HCT116 (cell line): Measurements from ENCODE around the gene IL1RN. TPM values are rescaled to one million over a fixed set of nuclear protein-coding genes. Genes with fewer than 3 reads are reported as not detected.

Experiments
- ATAC-seq: fragments of 200-7000 bp; cut with Tn5 transposase; 2 replicates; pipeline ENCODE4 v1.9.1; 2020; ENCODE audit warnings: mild to moderate bottlenecking, moderate library complexity
- BruUV-seq: library from RNA; stranded (reverse); fragments of 400-500 nt; replicated peaks from 2 replicates; lab custom pipeline; 2021; lab: Mats Ljungman, UMichigan
- CTCF ChIA-PET: fragments of 300-600 bp; sonication (Branson Sonifier 250); formaldehyde crosslinking; loops from one replicate; lab custom pipeline; 2021; ENCODE audit warnings: antibody characterized with exemption; lab: Charles Lee
- POLR2A ChIA-PET: fragments of 300-600, 350-600 bp; sonication (Branson Sonifier 250); formaldehyde crosslinking; loops from one replicate; lab custom pipeline; 2021; ENCODE audit warnings: antibody characterized with exemption; lab: Charles Lee
- RAD21 ChIA-PET, 2 experiments: fragments of 300-600 bp; sonication (Branson Sonifier 250); formaldehyde crosslinking; loops; one replicate each; lab custom pipeline; 2023; ENCODE audit warnings: low total read pairs in 2 of 2; ENCODE audit not compliant: uncharacterized antibody in 2 of 2, unreplicated experiment in 2 of 2, low non-redundant PET in 1 of 2; lab: Charles Lee
- DNase-seq: peaks from one replicate; pipeline ENCODE4 v3.0.0-alpha.2; 2010; ENCODE audit warnings: low read depth, low spot score
- H2AFZ ChIP-seq: fragments of 200-600 bp; shearing (Covaris generic), sonication (generic); 2 replicates; pipeline ENCODE4 v1.6.1; 2017; ENCODE audit warnings: low read depth, mixed run types, mixed read lengths, antibody characterized with exemption, low read length; ENCODE audit not compliant: poor library complexity, severe bottlenecking
- H3K27ac ChIP-seq: 2 replicates; pipeline ENCODE4 v1.5.1; 2012; ENCODE audit warnings: low read depth, low read length
- H3K27me3 ChIP-seq: fragments of 200-600 bp; sonication (generic); 2 replicates; pipeline ENCODE4 v1.6.1; 2016; ENCODE audit warnings: mixed run types, low read length, mixed read lengths; ENCODE audit not compliant: insufficient read depth
- H3K36me3 ChIP-seq, 2 experiments: fragments of 200-500 bp in 1 of 2; fragments of 200-600 bp in 1 of 2; sonication (Bioruptor generic) in 1 of 2; sonication (generic) in 1 of 2; 2 replicates each; pipeline versions ENCODE4 v1.5.1 to v1.6.1; 2014 to 2016; ENCODE audit warnings: low read length in 2 of 2, inconsistent platforms in 1 of 2, mixed read lengths in 1 of 2, mixed run types in 1 of 2; ENCODE audit not compliant: insufficient read depth in 2 of 2, control insufficient read depth in 1 of 2
- H3K4me1 ChIP-seq, 2 experiments: fragments of 200-600 bp in 1 of 2; sonication (generic) in 1 of 2; 2 replicates each; pipeline versions ENCODE4 v1.5.1 to v1.6.1; 2012 to 2017; ENCODE audit warnings: low read length in 2 of 2, inconsistent platforms in 1 of 2, mild to moderate bottlenecking in 1 of 2, mixed read lengths in 1 of 2, mixed run types in 1 of 2, moderate library complexity in 1 of 2; ENCODE audit not compliant: insufficient read depth in 2 of 2, control insufficient read depth in 1 of 2
- H3K4me2 ChIP-seq: fragments of 200-600 bp; sonication (generic); 2 replicates; pipeline ENCODE4 v1.6.1; 2017; ENCODE audit warnings: mixed run types, low read length, mixed read lengths
- H3K4me3 ChIP-seq, 2 experiments: fragments of 200-600 bp in 1 of 2; sonication (generic) in 1 of 2; replicated peaks in 1 of 2; 2 replicates each; pipeline ENCODE4 v1.5.1; 2011 to 2016; ENCODE audit warnings: low read length in 2 of 2, control low read depth in 1 of 2, low read depth in 1 of 2, mild to moderate bottlenecking in 1 of 2, mixed read lengths in 1 of 2, mixed run types in 1 of 2
- H3K79me2 ChIP-seq: fragments of 200-600 bp; sonication (generic); 2 replicates; pipeline ENCODE4 v1.6.1; 2017; ENCODE audit warnings: mild to moderate bottlenecking, mixed run types, low read length, moderate library complexity, mixed read lengths; ENCODE audit not compliant: insufficient read depth
- H3K9ac ChIP-seq: fragments of 200-600 bp; sonication (generic); 2 replicates; pipeline ENCODE4 v1.6.1; 2016; ENCODE audit warnings: low read length, mixed read lengths
- H3K9me2 ChIP-seq: fragments of 200-600 bp; sonication (generic), shearing (Covaris generic); 2 replicates; pipeline ENCODE4 v1.6.1; 2017; ENCODE audit warnings: mixed run types, mild to moderate bottlenecking, moderate library complexity; ENCODE audit not compliant: insufficient read depth
- H3K9me3 ChIP-seq, 2 experiments: fragments of 200-500 bp in 1 of 2; fragments of 200-600 bp in 1 of 2; sonication (Bioruptor generic) in 1 of 2; sonication (generic) in 1 of 2; 2 replicates each; pipeline ENCODE4 v1.6.1; 2014 to 2017; ENCODE audit warnings: low read length in 2 of 2, mixed read lengths in 2 of 2, inconsistent platforms in 1 of 2, low read depth in 1 of 2, mild to moderate bottlenecking in 1 of 2, mixed run types in 1 of 2, moderate library complexity in 1 of 2; ENCODE audit not compliant: control insufficient read depth in 1 of 2, insufficient read depth in 1 of 2
- H4K20me1 ChIP-seq: fragments of 200-600 bp; sonication (generic), shearing (Covaris generic); 2 replicates; pipeline ENCODE4 v1.6.1; 2017; ENCODE audit warnings: mixed run types, mild to moderate bottlenecking, moderate library complexity; ENCODE audit not compliant: insufficient read depth
- CEBPB ChIP-seq: IDR thresholded peaks from 2 replicates; pipeline ENCODE4 v1.6.1; 2012; ENCODE audit warnings: low read depth
- ELF1 ChIP-seq: IDR thresholded peaks from 2 replicates; pipeline ENCODE4 v1.6.1; 2012; ENCODE audit warnings: low read depth, borderline replicate concordance
- FOSL1 ChIP-seq: IDR thresholded peaks from 2 replicates; pipeline ENCODE4 v1.6.1; 2012; ENCODE audit warnings: low read depth
- POLR2A ChIP-seq: IDR thresholded peaks from 2 replicates; pipeline ENCODE4 v1.7.0; 2011; ENCODE audit warnings: borderline replicate concordance; ENCODE audit not compliant: insufficient read depth, insufficient read length; ENCODE audit errors: extremely low read depth
- RAD21 ChIP-seq: IDR thresholded peaks from 2 replicates; pipeline ENCODE4 v1.6.1; 2012; ENCODE audit warnings: low read depth, mild to moderate bottlenecking
- SP1 ChIP-seq: IDR thresholded peaks from 2 replicates; pipeline ENCODE4 v1.6.1; 2012; ENCODE audit warnings: low read depth
- YY1 ChIP-seq: IDR thresholded peaks from 2 replicates; pipeline ENCODE4 v1.6.1; 2011; ENCODE audit warnings: low read length, low read depth, moderate library complexity, mild to moderate bottlenecking; ENCODE audit not compliant: insufficient replicate concordance; ENCODE audit errors: extremely low read depth
- ZFX ChIP-seq: fragments of 450-650 bp; IDR thresholded peaks from 2 replicates; pipeline ENCODE4 v1.6.1; 2017
- ZNF274 ChIP-seq: fragments of 200-500 bp; sonication (Bioruptor generic); IDR thresholded peaks from 2 replicates; pipeline ENCODE4 v1.6.1; 2014; ENCODE audit warnings: mild to moderate bottlenecking, low read depth, low read length, inconsistent platforms
- intact Hi-C: fragments of 100-400 bp; cut with micrococcal nuclease; formaldehyde crosslinking; loops from 2 replicates; pipeline ENCODE4 v1.10.0; 2022
- total RNA-seq: library from RNA; stranded (reverse); gene quantifications from one replicate; pipeline ENCODE4 v1.2.1, GENCODE V29; 2021; ENCODE audit not compliant: unreplicated experiment
- TF ChIP-seq, protein P1 (sequence below): IDR thresholded peaks from 2 replicates; pipeline ENCODE4 v1.6.1; 2012
- TF ChIP-seq, protein P2 (sequence below), 3 experiments: fragments of 200-600 bp in 1 of 3; sonication (generic) in 1 of 3; IDR thresholded peaks in 2 of 3; conservative IDR thresholded peaks in 1 of 3; 2 replicates each; pipeline ENCODE4 v1.5.1; 2012 to 2017; ENCODE audit warnings: low read depth in 2 of 3, low read length in 2 of 3, antibody characterized with exemption in 1 of 3, borderline replicate concordance in 1 of 3, control low read depth in 1 of 3, mild to moderate bottlenecking in 1 of 3, mixed read lengths in 1 of 3, mixed run types in 1 of 3, moderate library complexity in 1 of 3; ENCODE audit not compliant: insufficient read depth in 1 of 3
- TF ChIP-seq, protein P3 (sequence below): IDR thresholded peaks from 2 replicates; pipeline ENCODE4 v1.6.1; 2011; ENCODE audit warnings: mild to moderate bottlenecking, low read length, moderate library complexity; ENCODE audit not compliant: insufficient replicate concordance; ENCODE audit errors: extremely low read depth

IL1RN gene
- total RNA-seq, 1 experiment from 2014 or later, result 0.25 TPM

DNA sequence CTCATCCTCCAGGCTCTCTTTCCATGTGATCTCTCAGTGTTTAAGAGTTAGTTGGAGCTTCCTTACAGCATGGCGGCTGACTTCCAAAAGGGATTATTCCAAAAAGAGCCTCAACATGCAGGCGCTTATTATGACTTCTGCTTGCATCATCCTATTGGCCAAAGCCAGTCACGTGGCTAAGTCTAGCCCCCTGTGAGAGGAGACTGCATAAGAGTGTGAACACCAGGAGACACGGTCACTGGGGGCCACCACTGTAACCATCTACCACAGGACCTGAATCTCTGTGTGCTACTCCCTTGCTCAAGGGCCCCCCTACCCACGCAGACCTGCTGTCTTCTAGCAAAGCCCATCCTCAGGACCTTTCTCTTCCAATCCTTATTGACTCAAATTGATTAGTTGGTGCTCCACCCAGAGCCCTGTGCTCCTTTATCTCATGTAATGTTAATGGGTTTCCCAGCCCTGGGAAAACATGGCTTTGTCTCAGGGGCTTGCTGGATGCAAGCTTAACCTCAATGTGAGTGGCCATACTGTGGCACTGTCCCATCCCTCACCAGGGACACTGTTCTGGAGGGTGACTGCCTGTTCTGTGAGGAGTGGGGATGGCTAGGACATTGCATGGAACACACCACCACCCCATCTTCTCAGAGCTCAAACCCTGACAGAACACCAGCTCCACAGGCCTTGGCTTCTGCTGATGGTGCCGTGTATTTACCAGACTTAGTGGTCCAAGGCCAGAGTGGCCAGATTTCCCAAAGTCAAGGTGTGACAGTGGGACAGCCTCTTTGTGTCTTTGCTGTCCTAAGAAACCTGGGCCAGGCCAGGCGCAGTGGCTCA is 4.2 kb downstream of the IL1RN start:
- ChIA-PET CTCF (no interaction called here), RAD21 (no interaction called here), POLR2A (no interaction called here)
- Histone ChIP-seq H3K36me3 (no peaks in the 10 kb centered on the region), H3K27ac (no peak overlapping the region), H2AFZ (no peak overlapping the region), H3K9ac (no peak overlapping the region), H3K9me2 (no peaks in the 10 kb centered on the region), H3K4me1 (peaks cover 0 to 11% of the 10 kb centered on the region in 2 experiments; a peak in 3 of 4 replicates), H3K4me3 (no peak overlapping the region), H3K4me2 (no peak overlapping the region), H3K79me2 (no peaks in the 10 kb centered on the region), H4K20me1 (no peaks in the 10 kb centered on the region), H3K9me3 (no peaks in the 10 kb centered on the region), H3K27me3 (no peaks in the 10 kb centered on the region)
- TF ChIP-seq, protein P1, sequence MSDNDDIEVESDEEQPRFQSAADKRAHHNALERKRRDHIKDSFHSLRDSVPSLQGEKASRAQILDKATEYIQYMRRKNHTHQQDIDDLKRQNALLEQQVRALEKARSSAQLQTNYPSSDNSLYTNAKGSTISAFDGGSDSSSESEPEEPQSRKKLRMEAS, result no peak
- TF ChIP-seq YY1 (no peak), POLR2A (no peak), CEBPB (no peak), ZFX (no peak), SP1 (no peak), FOSL1 (no peak), ELF1 (no peak), ZNF274 (no peak), RAD21 (no peak)
- TF ChIP-seq, protein P2, sequence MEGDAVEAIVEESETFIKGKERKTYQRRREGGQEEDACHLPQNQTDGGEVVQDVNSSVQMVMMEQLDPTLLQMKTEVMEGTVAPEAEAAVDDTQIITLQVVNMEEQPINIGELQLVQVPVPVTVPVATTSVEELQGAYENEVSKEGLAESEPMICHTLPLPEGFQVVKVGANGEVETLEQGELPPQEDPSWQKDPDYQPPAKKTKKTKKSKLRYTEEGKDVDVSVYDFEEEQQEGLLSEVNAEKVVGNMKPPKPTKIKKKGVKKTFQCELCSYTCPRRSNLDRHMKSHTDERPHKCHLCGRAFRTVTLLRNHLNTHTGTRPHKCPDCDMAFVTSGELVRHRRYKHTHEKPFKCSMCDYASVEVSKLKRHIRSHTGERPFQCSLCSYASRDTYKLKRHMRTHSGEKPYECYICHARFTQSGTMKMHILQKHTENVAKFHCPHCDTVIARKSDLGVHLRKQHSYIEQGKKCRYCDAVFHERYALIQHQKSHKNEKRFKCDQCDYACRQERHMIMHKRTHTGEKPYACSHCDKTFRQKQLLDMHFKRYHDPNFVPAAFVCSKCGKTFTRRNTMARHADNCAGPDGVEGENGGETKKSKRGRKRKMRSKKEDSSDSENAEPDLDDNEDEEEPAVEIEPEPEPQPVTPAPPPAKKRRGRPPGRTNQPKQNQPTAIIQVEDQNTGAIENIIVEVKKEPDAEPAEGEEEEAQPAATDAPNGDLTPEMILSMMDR (IDR thresholded peaks at IDR 0.05 in 2 of 3, conservative IDR thresholded peaks at IDR 0.05 in 1 of 3; ENCODE audit: borderline replicate concordance in 1 of 3, insufficient read depth in 1 of 3, low read depth in 2 of 3, low read length in 2 of 3), result no peak
- TF ChIP-seq, protein P3, sequence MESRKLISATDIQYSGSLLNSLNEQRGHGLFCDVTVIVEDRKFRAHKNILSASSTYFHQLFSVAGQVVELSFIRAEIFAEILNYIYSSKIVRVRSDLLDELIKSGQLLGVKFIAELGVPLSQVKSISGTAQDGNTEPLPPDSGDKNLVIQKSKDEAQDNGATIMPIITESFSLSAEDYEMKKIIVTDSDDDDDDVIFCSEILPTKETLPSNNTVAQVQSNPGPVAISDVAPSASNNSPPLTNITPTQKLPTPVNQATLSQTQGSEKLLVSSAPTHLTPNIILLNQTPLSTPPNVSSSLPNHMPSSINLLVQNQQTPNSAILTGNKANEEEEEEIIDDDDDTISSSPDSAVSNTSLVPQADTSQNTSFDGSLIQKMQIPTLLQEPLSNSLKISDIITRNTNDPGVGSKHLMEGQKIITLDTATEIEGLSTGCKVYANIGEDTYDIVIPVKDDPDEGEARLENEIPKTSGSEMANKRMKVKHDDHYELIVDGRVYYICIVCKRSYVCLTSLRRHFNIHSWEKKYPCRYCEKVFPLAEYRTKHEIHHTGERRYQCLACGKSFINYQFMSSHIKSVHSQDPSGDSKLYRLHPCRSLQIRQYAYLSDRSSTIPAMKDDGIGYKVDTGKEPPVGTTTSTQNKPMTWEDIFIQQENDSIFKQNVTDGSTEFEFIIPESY, result no peak
- BruUV-seq, result no TSS peak
- intact Hi-C loops, result no loop called here
- DNase-seq, result no peak
- no peak for ATAC-seq
